IMR-90 (cell line): ENCODE data around the gene IL22RA1. TPM values are rescaled to one million over a fixed set of nuclear protein-coding genes. Genes with fewer than 3 reads are reported as not detected.

ENCODE experiments used
- ATAC-seq: fragments of 200-7000 bp; cut with Tn5 transposase; 2 replicates; pipeline ENCODE4 v1.9.1; 2020; ENCODE audit warnings: low read depth, mild to moderate bottlenecking, moderate library complexity
- BruUV-seq: library from RNA; stranded (reverse); fragments of 400-500 nt; replicated peaks from 2 replicates; lab custom pipeline; 2021; lab: Mats Ljungman, UMichigan
- CTCF ChIA-PET: fragments of 300-600 bp; formaldehyde crosslinking; extraction: SDS; loops from one replicate; lab custom pipeline; 2021; ENCODE audit warnings: antibody characterized with exemption; lab: Yijun Ruan, JAX
- POLR2A ChIA-PET: fragments of 300-600 bp; sonication (Branson Sonifier 250); formaldehyde crosslinking; loops from one replicate; lab custom pipeline; 2022; ENCODE audit warnings: antibody characterized with exemption; ENCODE audit not compliant: unreplicated experiment; lab: Charles Lee
- DNase-seq: peaks from one replicate; pipeline ENCODE4 v3.0.0; 2013
- H2AFZ ChIP-seq: replicated peaks from 2 replicates; pipeline ENCODE3; 2013; ENCODE audit warnings: low read length, mild to moderate bottlenecking; ENCODE audit not compliant: poor library complexity
- H2AK5ac ChIP-seq: 2 replicates; pipeline ENCODE4 v1.6.1; 2013; ENCODE audit warnings: low read depth, low read length, inconsistent platforms
- H2AK9ac ChIP-seq: replicated peaks from 2 replicates; pipeline ENCODE3; 2013; ENCODE audit warnings: mild to moderate bottlenecking, low read depth, low read length, moderate library complexity; ENCODE audit not compliant: poor library complexity
- H2BK120ac ChIP-seq: 2 replicates; pipeline ENCODE4 v1.6.1; 2013; ENCODE audit warnings: low read depth, low read length, inconsistent platforms
- H2BK15ac ChIP-seq: 3 replicates; pipeline ENCODE4 v1.6.1; 2013; ENCODE audit warnings: low read depth, low read length, inconsistent platforms
- H2BK20ac ChIP-seq: 2 replicates; pipeline ENCODE4 v1.6.1; 2013; ENCODE audit warnings: low read depth, mild to moderate bottlenecking, inconsistent platforms, low read length, moderate library complexity
- H2BK5ac ChIP-seq: 2 replicates; pipeline ENCODE4 v1.6.1; 2013; ENCODE audit warnings: mild to moderate bottlenecking, low read depth, low read length, inconsistent platforms; ENCODE audit not compliant: poor library complexity, severe bottlenecking
- H3K14ac ChIP-seq: replicated peaks from 2 replicates; pipeline ENCODE4 v1.6.1; 2013; ENCODE audit warnings: low read depth, low read length, inconsistent platforms
- H3K18ac ChIP-seq: 2 replicates; pipeline ENCODE4 v1.6.1; 2013; ENCODE audit warnings: low read depth, low read length, control low read depth
- H3K23ac ChIP-seq: 2 replicates; pipeline ENCODE4 v1.6.1; 2013; ENCODE audit warnings: low read depth, low read length, inconsistent platforms
- H3K27ac ChIP-seq: 2 replicates; pipeline ENCODE4 v1.5.1; 2013; ENCODE audit warnings: mild to moderate bottlenecking, control low read depth, low read length; ENCODE audit not compliant: insufficient read depth
- H3K27me3 ChIP-seq: 2 replicates; pipeline ENCODE4 v1.6.1; 2013; ENCODE audit warnings: low read length; ENCODE audit not compliant: control insufficient read depth, insufficient read depth
- H3K36me3 ChIP-seq: 2 replicates; pipeline ENCODE4 v1.6.1; 2013; ENCODE audit warnings: low read length, mixed read lengths; ENCODE audit not compliant: control insufficient read depth, insufficient read depth
- H3K4ac ChIP-seq: 2 replicates; pipeline ENCODE4 v1.6.1; 2013; ENCODE audit warnings: low read depth, low read length, inconsistent platforms
- H3K4me1 ChIP-seq: 2 replicates; pipeline ENCODE4 v1.6.1; 2013; ENCODE audit warnings: low read length, mixed read lengths; ENCODE audit not compliant: control insufficient read depth, insufficient read depth
- H3K4me2 ChIP-seq: 2 replicates; pipeline ENCODE4 v1.6.1; 2013; ENCODE audit warnings: low read depth, mild to moderate bottlenecking, control low read depth, low read length, moderate library complexity
- H3K4me3 ChIP-seq: 2 replicates; pipeline ENCODE4 v1.5.1; 2013; ENCODE audit warnings: low read depth, mild to moderate bottlenecking, control low read depth, low read length, moderate library complexity; ENCODE audit not compliant: insufficient read depth
- H3K56ac ChIP-seq: 2 replicates; pipeline ENCODE4 v1.6.1; 2013; ENCODE audit warnings: low read length, inconsistent platforms; ENCODE audit not compliant: insufficient read depth; ENCODE audit errors: extremely low read depth
- H3K79me1 ChIP-seq, 2 experiments: 2 replicates each; pipeline ENCODE4 v1.6.1; 2013; ENCODE audit warnings: low read length in 2 of 2, inconsistent platforms in 1 of 2, low read depth in 1 of 2
- H3K9ac ChIP-seq: 2 replicates; pipeline ENCODE4 v1.6.1; 2013; ENCODE audit warnings: low read depth, low read length, control low read depth
- H3K9me1 ChIP-seq: 2 replicates; pipeline ENCODE4 v1.6.1; 2013; ENCODE audit warnings: low read length, inconsistent platforms; ENCODE audit not compliant: insufficient read depth
- H3K9me3 ChIP-seq: 2 replicates; pipeline ENCODE4 v1.6.1; 2013; ENCODE audit warnings: low read length; ENCODE audit not compliant: control insufficient read depth, insufficient read depth
- H4K20me1 ChIP-seq: 2 replicates; pipeline ENCODE4 v1.6.1; 2013; ENCODE audit warnings: low read length, inconsistent platforms; ENCODE audit not compliant: insufficient read depth
- H4K5ac ChIP-seq: 2 replicates; pipeline ENCODE4 v1.6.1; 2013; ENCODE audit warnings: mild to moderate bottlenecking, low read depth, low read length, control low read depth
- H4K8ac ChIP-seq, 2 experiments: 2 replicates each; pipeline ENCODE4 v1.6.1; 2013; ENCODE audit warnings: low read depth in 2 of 2, low read length in 2 of 2, control low read depth in 1 of 2, inconsistent platforms in 1 of 2
- H4K91ac ChIP-seq: 2 replicates; pipeline ENCODE4 v1.6.1; 2013; ENCODE audit warnings: low read depth, low read length, inconsistent platforms; ENCODE audit not compliant: insufficient read depth
- BHLHE40 ChIP-seq: fragments of 150-350 bp; IDR thresholded peaks from 2 replicates; pipeline ENCODE4 v1.6.1; 2016; ENCODE audit warnings: mild to moderate bottlenecking, low read depth, low read length
- CEBPB ChIP-seq: IDR thresholded peaks from 2 replicates; pipeline ENCODE4 v1.6.1; 2012; ENCODE audit warnings: low read depth, low read length, improper control_type of control experiment
- CHD1 ChIP-seq: IDR thresholded peaks from 2 replicates; pipeline ENCODE4 v1.6.1; 2012; ENCODE audit warnings: low read depth, low read length, improper control_type of control experiment
- CTCF ChIP-seq: conservative IDR thresholded peaks from 2 replicates; pipeline ENCODE4 v1.5.1; 2012; ENCODE audit warnings: mild to moderate bottlenecking, low read depth, low read length, improper control_type of control experiment
- ELK1 ChIP-seq: fragments of 150-350 bp; IDR thresholded peaks from 2 replicates; pipeline ENCODE4 v1.6.1; 2016; ENCODE audit warnings: low read depth, mild to moderate bottlenecking, low read length, moderate library complexity, borderline replicate concordance
- FOS ChIP-seq: fragments of 150-350 bp; IDR thresholded peaks from 2 replicates; pipeline ENCODE4 v1.6.1; 2016; ENCODE audit warnings: low read depth, low read length
- MAFK ChIP-seq: IDR thresholded peaks from 2 replicates; pipeline ENCODE4 v1.6.1; 2012; ENCODE audit warnings: low read depth, low read length, improper control_type of control experiment
- MAZ ChIP-seq: IDR thresholded peaks from 2 replicates; pipeline ENCODE4 v1.6.1; 2012; ENCODE audit warnings: low read depth, mild to moderate bottlenecking, low read length, improper control_type of control experiment, moderate library complexity, borderline replicate concordance
- MXI1 ChIP-seq: IDR thresholded peaks from 2 replicates; pipeline ENCODE4 v1.6.1; 2012; ENCODE audit warnings: low read depth, mild to moderate bottlenecking, low read length, moderate library complexity, borderline replicate concordance
- NFE2L2 ChIP-seq: fragments of 150-350 bp; IDR thresholded peaks from 2 replicates; pipeline ENCODE4 v1.6.1; 2016; ENCODE audit warnings: low read depth, mild to moderate bottlenecking, low read length
- POLR2A ChIP-seq: IDR thresholded peaks from 2 replicates; pipeline ENCODE4 v1.6.1; 2012; ENCODE audit warnings: mild to moderate bottlenecking, low read depth, low read length
- RAD21 ChIP-seq: IDR thresholded peaks from 2 replicates; pipeline ENCODE4 v1.6.1; 2012; ENCODE audit warnings: low read length, improper control_type of control experiment
- RCOR1 ChIP-seq: IDR thresholded peaks from 2 replicates; pipeline ENCODE4 v1.6.1; 2012; ENCODE audit warnings: mild to moderate bottlenecking, low read length, improper control_type of control experiment; ENCODE audit not compliant: insufficient replicate concordance
- RFX5 ChIP-seq: IDR thresholded peaks from 2 replicates; pipeline ENCODE4 v1.8.0; 2012; ENCODE audit warnings: low read depth, mild to moderate bottlenecking, low read length, moderate library complexity
- SMC3 ChIP-seq: fragments of 150-350 bp; IDR thresholded peaks from 2 replicates; pipeline ENCODE4 v1.6.1; 2016; ENCODE audit warnings: low read depth, mild to moderate bottlenecking, antibody characterized with exemption, low read length, moderate library complexity
- USF2 ChIP-seq: fragments of 150-350 bp; IDR thresholded peaks from 2 replicates; pipeline ENCODE4 v1.6.1; 2017; ENCODE audit warnings: mild to moderate bottlenecking, antibody characterized with exemption, low read length, low read depth
- WGBS, 2 experiments: methylation state at CpG; one replicate each; pipeline versions ENCODE4 v1.1.5 to v1.1.7; 2013; ENCODE audit warnings: missing lambda C conversion rate in 2 of 2; ENCODE audit not compliant: insufficient read length in 1 of 2; ENCODE audit errors: extremely low coverage in 2 of 2; 5-methylcytosine and 5-hydroxymethylcytosine counted together
- dilution Hi-C: fragments of 300-500 bp; cut with HindIII; formaldehyde crosslinking; loops from one replicate; pipeline ENCODE4 v1.14.3; 2018; ENCODE audit warnings: low sequenced_read_pairs; ENCODE audit not compliant: unreplicated experiment
- in situ Hi-C: fragments of 300-500 bp; cut with MboI; formaldehyde crosslinking; loops from 3 replicates; pipeline ENCODE4 v1.14.3; 2019; ENCODE audit warnings: low sequenced_read_pairs, inconsistent platforms, mixed read lengths
- intact Hi-C: fragments of 100-400 bp; cut with micrococcal nuclease; formaldehyde crosslinking; loops from 2 replicates; pipeline ENCODE4 v1.10.0; 2022
- polyA plus RNA-seq, 3 experiments: library from polyadenylated mRNA; depleted of rRNA; stranded (reverse); fragments of >200 nt; gene quantifications; 2 replicates each; pipeline ENCODE4 v1.2.3, GENCODE V29; 2012; ENCODE audit warnings: low replicate concordance in 1 of 3
- total RNA-seq: library from RNA; depleted of rRNA; stranded (reverse); fragments of >200 nt; gene quantifications from 2 replicates; pipeline ENCODE4 v1.2.3, GENCODE V29; 2012

The IL22RA1 gene
- total and polyA plus RNA-seq, 2 of the 4 experiments (the other 2 are of a cell fraction), result not detected

GRCh38 chr1:24098102-24098501 lies 44.8 kb downstream of the IL22RA1 start:
- in situ Hi-C loops, result no loop called here

More at GRCh38 chr1:24098102-24098501, 44.8 kb downstream of the IL22RA1 start:
- H3K9me1 ChIP-seq, result no peaks in the 10 kb centered on the region
- no peak overlapping the region for H3K9ac ChIP-seq
- H2BK15ac ChIP-seq, result no peak overlapping the region
- CTCF ChIA-PET, result no interaction called here
- no peak overlapping the region for H3K4me3 ChIP-seq
- no peak overlapping the region for H4K5ac ChIP-seq
- H3K23ac ChIP-seq, result no peak overlapping the region
- H3K79me1 ChIP-seq, result no peaks in the 10 kb centered on the region
- dilution Hi-C loops, result no loop called here
- no peak overlapping the region for H2BK5ac ChIP-seq
- no peak overlapping the region for H4K8ac ChIP-seq
- H2AK5ac ChIP-seq, result no peak overlapping the region
- H4K91ac ChIP-seq, result no peak overlapping the region
- H3K4me2 ChIP-seq, result no peak overlapping the region
- intact Hi-C loops, result no loop called here
- TF ChIP-seq MXI1 (no peak), NFE2L2 (no peak), CTCF (no peak), CHD1 (no peak), SMC3 (no peak), USF2 (no peak), RFX5 (no peak), CEBPB (no peak), MAFK (no peak), FOS (no peak), BHLHE40 (no peak), ELK1 (no peak), MAZ (no peak), RAD21 (no peak), POLR2A (no peak), RCOR1 (no peak)
- peaks cover 56% of the 10 kb centered on the region for H3K27me3 ChIP-seq
- 70% methylated on average over 2 of the region's 5 CpGs; no CpG with 5 or more reads in 1 of the 2 experiments for WGBS, 2 experiments
- no peak overlapping the region for H2AFZ ChIP-seq
- no peaks in the 10 kb centered on the region for H4K20me1 ChIP-seq
- no peaks in the 10 kb centered on the region for H3K9me3 ChIP-seq
- no peak overlapping the region for H3K18ac ChIP-seq
- H3K27ac ChIP-seq, result no peak overlapping the region
- H2AK9ac ChIP-seq, result no peak overlapping the region
- no peak overlapping the region for H3K4ac ChIP-seq
- no peak overlapping the region for H3K14ac ChIP-seq
- H3K4me1 ChIP-seq, result no peaks in the 10 kb centered on the region
- H3K56ac ChIP-seq, result no peak overlapping the region
- no peak overlapping the region for H2BK20ac ChIP-seq
- H2BK120ac ChIP-seq, result no peak overlapping the region
- DNase-seq (no peak), ATAC-seq (no peak)
- POLR2A ChIA-PET, result no interaction called here
- no TSS peak for BruUV-seq
- no peaks in the 10 kb centered on the region for H3K36me3 ChIP-seq
